ENCODE data around the gene TMTC2. TPM values are rescaled to one million over a fixed set of nuclear protein-coding genes. Genes with fewer than 3 reads are reported as not detected.

The TMTC2 gene
- total and polyA plus RNA-seq, 10 of the 15 experiments (the other 5 are each of a cell fraction or from before 2014, with no cell fraction given), result 0.14 to 9.7 (median 1.2) TPM

DNA sequence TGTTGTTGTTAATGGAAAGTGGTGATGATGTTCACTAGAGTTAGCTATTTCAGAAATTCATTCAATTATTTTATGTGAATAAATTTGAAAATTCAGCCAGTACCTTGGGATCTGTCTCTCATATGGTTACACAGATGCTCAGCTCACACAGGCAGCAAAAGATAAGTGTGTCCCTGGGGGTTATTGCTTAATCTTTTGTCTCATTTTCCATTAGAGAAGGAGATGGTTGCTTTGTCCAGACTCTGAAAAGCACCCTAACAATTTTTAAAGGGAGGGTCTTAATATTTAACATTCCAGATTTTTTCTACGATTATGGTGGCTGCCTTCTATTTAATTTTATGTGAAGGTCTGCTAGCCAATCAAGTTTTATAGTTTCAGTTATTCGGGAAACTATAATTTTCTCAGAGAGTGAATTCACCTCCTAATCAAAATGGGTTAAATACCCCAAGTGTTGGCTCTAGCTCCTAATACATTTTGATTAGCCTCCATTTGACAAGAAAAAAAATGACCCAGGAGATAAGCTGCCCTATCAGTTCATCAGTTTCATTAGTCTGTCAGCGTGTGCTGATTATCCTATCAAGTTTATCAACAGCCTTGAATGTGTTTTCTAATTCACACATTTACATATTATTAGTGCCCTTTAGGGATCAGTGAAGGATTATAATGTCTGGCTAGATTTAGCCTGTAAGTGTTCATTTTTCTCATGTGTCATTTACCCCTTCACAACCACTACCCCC, 282.1 kb downstream of the TMTC2 start (continued):
- TF ChIP-seq, protein P1, sequence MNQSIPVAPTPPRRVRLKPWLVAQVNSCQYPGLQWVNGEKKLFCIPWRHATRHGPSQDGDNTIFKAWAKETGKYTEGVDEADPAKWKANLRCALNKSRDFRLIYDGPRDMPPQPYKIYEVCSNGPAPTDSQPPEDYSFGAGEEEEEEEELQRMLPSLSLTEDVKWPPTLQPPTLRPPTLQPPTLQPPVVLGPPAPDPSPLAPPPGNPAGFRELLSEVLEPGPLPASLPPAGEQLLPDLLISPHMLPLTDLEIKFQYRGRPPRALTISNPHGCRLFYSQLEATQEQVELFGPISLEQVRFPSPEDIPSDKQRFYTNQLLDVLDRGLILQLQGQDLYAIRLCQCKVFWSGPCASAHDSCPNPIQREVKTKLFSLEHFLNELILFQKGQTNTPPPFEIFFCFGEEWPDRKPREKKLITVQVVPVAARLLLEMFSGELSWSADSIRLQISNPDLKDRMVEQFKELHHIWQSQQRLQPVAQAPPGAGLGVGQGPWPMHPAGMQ (IDR thresholded peaks at IDR 0.05; ENCODE audit: borderline replicate concordance), result no peak
- TF ChIP-seq NFXL1 (IDR thresholded peaks at IDR 0.05; ENCODE audit: borderline replicate concordance) (no peak), TCF3 (IDR thresholded peaks at IDR 0.05; ENCODE audit: borderline replicate concordance, insufficient read depth, low read depth, low read length) (no peak), MTA3 (IDR thresholded peaks at IDR 0.05; ENCODE audit: borderline replicate concordance, low read length) (no peak), SMAD1 (IDR thresholded peaks at IDR 0.05; ENCODE audit: low read depth, partially characterized antibody) (no peak), RB1 (IDR thresholded peaks at IDR 0.05; ENCODE audit: borderline replicate concordance) (no peak)
- TF ChIP-seq, protein P2, sequence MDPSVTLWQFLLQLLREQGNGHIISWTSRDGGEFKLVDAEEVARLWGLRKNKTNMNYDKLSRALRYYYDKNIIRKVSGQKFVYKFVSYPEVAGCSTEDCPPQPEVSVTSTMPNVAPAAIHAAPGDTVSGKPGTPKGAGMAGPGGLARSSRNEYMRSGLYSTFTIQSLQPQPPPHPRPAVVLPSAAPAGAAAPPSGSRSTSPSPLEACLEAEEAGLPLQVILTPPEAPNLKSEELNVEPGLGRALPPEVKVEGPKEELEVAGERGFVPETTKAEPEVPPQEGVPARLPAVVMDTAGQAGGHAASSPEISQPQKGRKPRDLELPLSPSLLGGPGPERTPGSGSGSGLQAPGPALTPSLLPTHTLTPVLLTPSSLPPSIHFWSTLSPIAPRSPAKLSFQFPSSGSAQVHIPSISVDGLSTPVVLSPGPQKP (IDR thresholded peaks at IDR 0.05; ENCODE audit: low read depth, low read length), result no peak

GRCh38 chr12:82970614-82971013, 283.9 kb downstream of the TMTC2 start:
- Histone ChIP-seq H3K9ac (ENCODE audit: control insufficient read depth, insufficient read depth, low read length) (no peak overlapping the region), H3K27ac (ENCODE audit: control insufficient read depth, insufficient read depth) (no peak overlapping the region), H3K4me1 (ENCODE audit: control insufficient read depth, insufficient read depth, low read length) (no peaks in the 10 kb centered on the region), H3K79me2 (ENCODE audit: control insufficient read depth, insufficient read depth, low read length) (no peaks in the 10 kb centered on the region), H3K9me3 (replicated peaks; ENCODE audit: control insufficient read depth, insufficient read depth, low read length) (no peaks in the 10 kb centered on the region), H3K4me2 (ENCODE audit: control insufficient read depth, insufficient read depth) (no peak overlapping the region), H4K20me1 (ENCODE audit: control insufficient read depth, insufficient read depth) (no peaks in the 10 kb centered on the region), H3K36me3 (ENCODE audit: control insufficient read depth in 2 of 2, insufficient read depth in 2 of 2, low read length in 1 of 2) (no peaks in the 10 kb centered on the region), H3K27me3 (replicated peaks in 1 of 2; ENCODE audit: control insufficient read depth in 2 of 2, insufficient read depth in 2 of 2, low read length in 1 of 2) (no peaks in the 10 kb centered on the region), H3K4me3 (no peak overlapping the region), H2AFZ (ENCODE audit: control insufficient read depth, low read depth, low read length) (no peak overlapping the region)
- in situ Hi-C loops (cut with MboI) (no loop called here), intact Hi-C loops (cut with micrococcal nuclease; ENCODE audit: unreplicated experiment) (loop anchor here (10.0 kb wide), 1 partner anchor 286 kb away; the partner anchor contains the start of gene TMTC2)
- ChIA-PET POLR2A (no interaction called here), SMC1A (ENCODE audit: uncharacterized antibody, unreplicated experiment) (interaction anchor here (0.6 to 1.3 kb wide), 2 partner anchors 11 to 445 kb away, joined by 3 read pairs; no protein-coding TSS in a partner anchor), CTCF (no interaction called here), RAD21 (ENCODE audit: unreplicated experiment) (no interaction called here)
- no peak for ATAC-seq
- BruUV-seq (replicated peaks), result no TSS peak
- no peak for DNase-seq (ENCODE audit: low read depth, low spot score)
- no peak for FAIRE-seq
- 100% methylated on average over 3 of the region's 3 CpGs for WGBS (ENCODE audit: insufficient coverage, insufficient replicate concordance, low lambda C conversion rate, missing lambda C conversion rate)
- TF ChIP-seq CHD4 (IDR thresholded peaks at IDR 0.05), result no peak
- no peak for TF ChIP-seq NBN (IDR thresholded peaks at IDR 0.05)
- TF ChIP-seq, protein P3, sequence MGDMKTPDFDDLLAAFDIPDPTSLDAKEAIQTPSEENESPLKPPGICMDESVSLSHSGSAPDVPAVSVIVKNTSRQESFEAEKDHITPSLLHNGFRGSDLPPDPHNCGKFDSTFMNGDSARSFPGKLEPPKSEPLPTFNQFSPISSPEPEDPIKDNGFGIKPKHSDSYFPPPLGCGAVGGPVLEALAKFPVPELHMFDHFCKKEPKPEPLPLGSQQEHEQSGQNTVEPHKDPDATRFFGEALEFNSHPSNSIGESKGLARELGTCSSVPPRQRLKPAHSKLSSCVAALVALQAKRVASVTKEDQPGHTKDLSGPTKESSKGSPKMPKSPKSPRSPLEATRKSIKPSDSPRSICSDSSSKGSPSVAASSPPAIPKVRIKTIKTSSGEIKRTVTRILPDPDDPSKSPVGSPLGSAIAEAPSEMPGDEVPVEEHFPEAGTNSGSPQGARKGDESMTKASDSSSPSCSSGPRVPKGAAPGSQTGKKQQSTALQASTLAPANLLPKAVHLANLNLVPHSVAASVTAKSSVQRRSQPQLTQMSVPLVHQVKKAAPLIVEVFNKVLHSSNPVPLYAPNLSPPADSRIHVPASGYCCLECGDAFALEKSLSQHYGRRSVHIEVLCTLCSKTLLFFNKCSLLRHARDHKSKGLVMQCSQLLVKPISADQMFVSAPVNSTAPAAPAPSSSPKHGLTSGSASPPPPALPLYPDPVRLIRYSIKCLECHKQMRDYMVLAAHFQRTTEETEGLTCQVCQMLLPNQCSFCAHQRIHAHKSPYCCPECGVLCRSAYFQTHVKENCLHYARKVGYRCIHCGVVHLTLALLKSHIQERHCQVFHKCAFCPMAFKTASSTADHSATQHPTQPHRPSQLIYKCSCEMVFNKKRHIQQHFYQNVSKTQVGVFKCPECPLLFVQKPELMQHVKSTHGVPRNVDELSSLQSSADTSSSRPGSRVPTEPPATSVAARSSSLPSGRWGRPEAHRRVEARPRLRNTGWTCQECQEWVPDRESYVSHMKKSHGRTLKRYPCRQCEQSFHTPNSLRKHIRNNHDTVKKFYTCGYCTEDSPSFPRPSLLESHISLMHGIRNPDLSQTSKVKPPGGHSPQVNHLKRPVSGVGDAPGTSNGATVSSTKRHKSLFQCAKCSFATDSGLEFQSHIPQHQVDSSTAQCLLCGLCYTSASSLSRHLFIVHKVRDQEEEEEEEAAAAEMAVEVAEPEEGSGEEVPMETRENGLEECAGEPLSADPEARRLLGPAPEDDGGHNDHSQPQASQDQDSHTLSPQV (IDR thresholded peaks at IDR 0.05), result no peak
- TF ChIP-seq, protein P4, sequence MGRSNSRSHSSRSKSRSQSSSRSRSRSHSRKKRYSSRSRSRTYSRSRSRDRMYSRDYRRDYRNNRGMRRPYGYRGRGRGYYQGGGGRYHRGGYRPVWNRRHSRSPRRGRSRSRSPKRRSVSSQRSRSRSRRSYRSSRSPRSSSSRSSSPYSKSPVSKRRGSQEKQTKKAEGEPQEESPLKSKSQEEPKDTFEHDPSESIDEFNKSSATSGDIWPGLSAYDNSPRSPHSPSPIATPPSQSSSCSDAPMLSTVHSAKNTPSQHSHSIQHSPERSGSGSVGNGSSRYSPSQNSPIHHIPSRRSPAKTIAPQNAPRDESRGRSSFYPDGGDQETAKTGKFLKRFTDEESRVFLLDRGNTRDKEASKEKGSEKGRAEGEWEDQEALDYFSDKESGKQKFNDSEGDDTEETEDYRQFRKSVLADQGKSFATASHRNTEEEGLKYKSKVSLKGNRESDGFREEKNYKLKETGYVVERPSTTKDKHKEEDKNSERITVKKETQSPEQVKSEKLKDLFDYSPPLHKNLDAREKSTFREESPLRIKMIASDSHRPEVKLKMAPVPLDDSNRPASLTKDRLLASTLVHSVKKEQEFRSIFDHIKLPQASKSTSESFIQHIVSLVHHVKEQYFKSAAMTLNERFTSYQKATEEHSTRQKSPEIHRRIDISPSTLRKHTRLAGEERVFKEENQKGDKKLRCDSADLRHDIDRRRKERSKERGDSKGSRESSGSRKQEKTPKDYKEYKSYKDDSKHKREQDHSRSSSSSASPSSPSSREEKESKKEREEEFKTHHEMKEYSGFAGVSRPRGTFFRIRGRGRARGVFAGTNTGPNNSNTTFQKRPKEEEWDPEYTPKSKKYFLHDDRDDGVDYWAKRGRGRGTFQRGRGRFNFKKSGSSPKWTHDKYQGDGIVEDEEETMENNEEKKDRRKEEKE (IDR thresholded peaks at IDR 0.05), result no peak
- TF ChIP-seq TARDBP (IDR thresholded peaks at IDR 0.05; ENCODE audit: borderline replicate concordance), result no peak
- no peak for TF ChIP-seq RBBP5 (conservative IDR thresholded peaks at IDR 0.05)
- no peak for TF ChIP-seq CREM (IDR thresholded peaks at IDR 0.05; ENCODE audit: low read depth)

Measured in GM12878 (cell line).